Stimulated activated CD4-positive, alpha-beta T cell treated with anti-CD3 and anti-CD28 coated beads, TNF-alpha, amount 100 ng/mL, for 48 hours (primary cell): ENCODE measurements around the gene ZNF562.

Experiments used
- DNase-seq, 3 donors: peaks; one replicate each; pipeline ENCODE4 v3.0.0-alpha.2; 2020; ENCODE audit warnings: low read depth in 3 of 3

ZNF562 gene

DNA sequence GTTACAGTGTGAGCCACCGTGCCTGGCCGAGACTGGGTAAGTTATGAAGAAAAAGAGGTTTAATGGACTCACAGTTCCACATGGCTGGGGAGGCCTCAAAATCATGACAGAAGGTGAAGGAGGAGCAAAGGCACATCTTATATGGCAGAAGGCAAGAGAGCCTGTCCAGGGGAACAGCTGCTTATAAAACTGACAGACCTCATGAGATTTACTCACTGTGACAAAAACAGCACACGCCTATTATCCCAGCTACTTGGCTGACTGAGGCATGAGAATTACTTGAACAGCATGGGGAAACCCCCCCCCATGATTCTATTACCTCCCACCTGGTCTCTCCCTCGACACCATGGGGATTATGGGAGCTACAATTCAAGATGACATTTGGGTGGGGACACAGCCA, 30.4 kb downstream of the ZNF562 start:
- DNase-seq: no peak

- DNase-seq: no peak
Measured at GRCh38 chr19:9641810-9642209, 33.1 kb downstream of the ZNF562 start.

DNA sequence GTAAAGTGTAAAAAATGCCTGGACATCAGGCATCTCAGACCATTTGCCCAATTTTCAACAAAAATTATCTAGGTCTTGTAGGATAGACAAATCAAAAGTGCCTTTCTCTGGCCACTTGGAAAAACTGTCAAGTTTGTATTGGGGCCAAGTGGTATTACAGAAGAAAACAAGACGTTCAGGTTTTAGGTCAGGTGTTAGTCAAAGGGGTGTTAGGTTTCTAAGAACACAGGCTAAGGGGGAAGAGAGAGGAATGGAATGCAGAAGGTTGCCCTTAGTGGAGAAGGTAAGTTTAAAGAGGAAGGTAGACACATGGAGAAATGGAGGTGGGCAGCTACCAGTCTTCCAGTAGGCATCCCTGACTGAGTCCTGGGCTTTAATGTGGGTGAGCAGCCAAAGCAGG, 33.9 kb downstream of the ZNF562 start:
- no peak for DNase-seq

DNA sequence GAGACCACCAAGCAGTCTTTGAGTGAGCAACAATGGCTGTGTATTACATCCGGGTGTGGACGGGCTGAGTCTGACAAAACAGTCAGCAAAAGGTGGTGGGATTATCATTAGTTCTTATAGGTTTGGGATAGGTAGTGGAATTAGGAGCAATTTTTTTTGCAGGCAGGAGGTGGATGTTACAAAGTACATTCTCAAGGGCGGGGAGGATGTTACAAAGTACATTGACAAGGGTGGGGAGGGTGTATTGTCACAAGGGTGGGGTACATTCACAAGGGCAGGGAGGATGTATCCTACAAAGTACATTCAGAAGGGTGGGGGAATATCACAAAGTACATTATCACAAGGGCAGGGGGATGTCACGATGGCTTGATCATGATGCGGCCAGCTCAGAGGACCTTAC, 38.9 kb downstream of the ZNF562 start:
- DNase-seq: no peak

DNA sequence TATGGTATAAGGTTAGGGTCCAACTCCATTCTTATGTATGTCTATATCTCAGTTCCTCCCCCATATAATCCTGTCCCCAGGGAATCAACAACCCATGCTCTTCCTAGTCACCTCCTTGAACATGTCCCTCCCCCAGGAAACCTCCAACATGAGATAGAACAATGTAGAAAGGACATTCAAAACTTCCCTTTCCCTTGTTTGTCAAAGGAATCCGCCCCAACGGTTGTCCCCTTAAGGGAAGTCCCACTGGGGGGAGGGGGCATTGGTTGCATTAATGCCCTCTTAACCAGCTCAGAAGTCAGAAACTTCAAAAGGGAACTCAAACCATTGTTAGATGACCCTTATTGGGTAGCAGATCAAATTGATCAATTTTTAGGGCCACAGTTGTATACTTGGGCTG, 47.0 kb downstream of the ZNF562 start:
- DNase-seq: no peak

DNA sequence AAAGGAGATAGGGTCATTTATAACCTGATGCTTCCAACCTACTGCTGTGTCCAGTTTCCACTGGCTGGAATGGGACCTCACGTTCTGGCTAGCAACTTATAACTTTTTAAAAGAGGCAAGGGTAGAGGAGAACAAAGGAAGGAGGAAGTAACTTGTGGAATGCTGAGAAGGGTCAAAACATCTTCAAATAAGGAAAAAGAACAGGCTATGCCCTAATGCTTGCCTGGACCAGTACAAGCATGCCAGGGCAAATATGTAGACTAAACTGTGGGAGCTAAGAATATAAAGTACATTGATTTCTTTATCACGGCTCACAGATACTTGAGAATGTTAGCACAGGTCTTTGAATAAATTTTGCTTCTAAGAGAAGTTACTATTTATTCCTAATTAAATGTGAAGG, 52.4 kb downstream of the ZNF562 start:
- DNase-seq: no peak

GRCh38 chr19:9621156-9622037, 53.5 kb downstream of the ZNF562 start, which contains the start of gene ZNF561:
ZNF561 (minus strand) TSS chr19:9621232; CDS start chr19:9619456, 1,776 bp downstream.
- peak; percentile 70 to 83 (median 81) for DNase-seq

DNA sequence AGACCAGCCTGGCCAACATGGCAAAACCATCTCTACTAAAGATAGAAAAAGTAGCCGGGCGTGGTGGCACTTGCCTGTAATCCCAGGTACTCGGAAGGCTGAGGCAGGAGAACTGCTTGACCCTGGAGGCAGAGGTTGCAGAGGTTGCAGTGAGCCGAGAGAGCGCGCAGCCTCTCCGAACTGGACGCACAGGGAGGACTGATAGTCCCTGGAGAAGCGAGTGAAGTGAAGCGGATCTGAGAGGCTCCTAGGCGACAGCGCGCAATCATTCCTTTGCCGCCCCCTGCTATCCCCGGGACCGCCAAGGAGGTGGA, 54.1 kb downstream of the ZNF562 start:
- no peak for DNase-seq

DNA sequence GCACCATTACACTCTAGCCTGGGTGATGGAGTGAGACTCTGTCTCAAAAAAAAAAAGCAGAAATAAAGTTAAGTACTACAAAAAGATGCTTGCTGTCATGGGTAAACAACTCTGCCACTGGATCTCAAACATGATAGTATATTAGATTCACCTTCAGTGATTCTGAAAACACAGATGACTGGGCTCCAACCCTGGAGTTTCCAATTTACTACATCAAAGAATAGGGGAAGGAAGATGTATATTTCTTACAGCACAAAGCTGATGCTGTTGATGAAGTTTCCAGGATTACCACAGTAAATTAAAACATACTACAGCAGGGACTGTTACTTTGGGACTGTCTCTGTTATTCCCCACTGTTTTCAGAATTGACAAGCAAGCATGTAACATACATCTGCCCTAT, 59.1 kb downstream of the ZNF562 start:
- DNase-seq: no peak

- DNase-seq: no peak
Measured at GRCh38 chr19:9610484-9611113, 64.3 kb downstream of the ZNF562 start.

GRCh38 chr19:9608912-9609311, 66.0 kb downstream of the ZNF562 start:
- DNase-seq: no peak

GRCh38 chr19:9597027-9597426, 77.9 kb downstream of the ZNF562 start:
- DNase-seq: no peak
